Left renal pelvis (tissue), 4 donors: ENCODE measurements around the gene XRN2. TPM values are rescaled to one million over a fixed set of nuclear protein-coding genes. Genes with fewer than 3 reads are reported as not detected.

Experiments used
- DNase-seq, 4 donors: peaks; one replicate each; pipeline ENCODE4 v3.0.0-alpha.2; 2013; ENCODE audit warnings: low read depth in 4 of 4, low spot score in 3 of 4
- polyA plus RNA-seq, 4 donors: library from polyadenylated mRNA; unstranded; fragments of 120-200 nt; gene quantifications; one replicate each; pipeline ENCODE4 v1.2.1, GENCODE V29; 2013; ENCODE audit not compliant: insufficient read length in 4 of 4

The XRN2 gene
- polyA plus RNA-seq, result 100 to 1,000 TPM in 2 of 4 donors, 10 to 100 TPM in 2; 76.6 to 113 (median 94.8) TPM

- peak; percentile 85 to 91 (median 87) for DNase-seq
These were observed at the start of gene XRN2 for GRCh38 chr20:21303061-21303871. Gene XRN2, plus strand, starts transcription at chr20:21303331. Its CDS starts 68 bp downstream, at chr20:21303399.

- no peak for DNase-seq
These were observed 45.9 kb upstream of the XRN2 start for GRCh38 chr20:21257192-21257591.

GRCh38 chr20:21258411-21258810, 44.7 kb upstream of the XRN2 start:
- DNase-seq, result no peak

- no peak for DNase-seq
These were observed 43.8 kb upstream of the XRN2 start for GRCh38 chr20:21259346-21259745.

- DNase-seq, result no peak
These were observed 40.3 kb upstream of the XRN2 start for GRCh38 chr20:21262812-21263211.

GRCh38 chr20:21265261-21266190, 37.6 kb upstream of the XRN2 start:
- no peak for DNase-seq

GRCh38 chr20:21266191-21266536, 37.0 kb upstream of the XRN2 start:
- DNase-seq, result no peak

GRCh38 chr20:21269772-21270171, 33.4 kb upstream of the XRN2 start:
- DNase-seq, result no peak

GRCh38 chr20:21270806-21271205, 32.3 kb upstream of the XRN2 start:
- DNase-seq, result no peak

- DNase-seq, result no peak
These were observed 30.9 kb upstream of the XRN2 start for GRCh38 chr20:21272279-21272678.

GRCh38 chr20:21272679-21273078, 30.5 kb upstream of the XRN2 start:
- no peak for DNase-seq

GRCh38 chr20:21273755-21274386, 29.3 kb upstream of the XRN2 start:
- no peak for DNase-seq

GRCh38 chr20:21278829-21279228, 24.3 kb upstream of the XRN2 start:
- DNase-seq, result no peak

- no peak for DNase-seq
These were observed 23.2 kb upstream of the XRN2 start for GRCh38 chr20:21279706-21280521.

GRCh38 chr20:21280522-21281016, 22.6 kb upstream of the XRN2 start:
- DNase-seq, result no peak

- DNase-seq, result no peak
These were observed 16.4 kb upstream of the XRN2 start for GRCh38 chr20:21286775-21287174.

GRCh38 chr20:21288587-21289370, 14.4 kb upstream of the XRN2 start:
- DNase-seq, result no peak

GRCh38 chr20:21289651-21290050, 13.5 kb upstream of the XRN2 start:
- no peak for DNase-seq

- DNase-seq, result no peak
These were observed 12.1 kb upstream of the XRN2 start for GRCh38 chr20:21291026-21291425.
